ENCODE measurements around the gene NUTF2. TPM values are rescaled to one million over a fixed set of nuclear protein-coding genes. Genes with fewer than 3 reads are reported as not detected.
"Not testable (repeated sequence)": the region's sequence is repeated elsewhere in the genome, so short reads cannot be mapped to it uniquely, and the experiment has no call there.

Gene NUTF2
- total RNA-seq, 4 donors from 2014 or later = 90.0 to 194 (median 113) TPM

DNA sequence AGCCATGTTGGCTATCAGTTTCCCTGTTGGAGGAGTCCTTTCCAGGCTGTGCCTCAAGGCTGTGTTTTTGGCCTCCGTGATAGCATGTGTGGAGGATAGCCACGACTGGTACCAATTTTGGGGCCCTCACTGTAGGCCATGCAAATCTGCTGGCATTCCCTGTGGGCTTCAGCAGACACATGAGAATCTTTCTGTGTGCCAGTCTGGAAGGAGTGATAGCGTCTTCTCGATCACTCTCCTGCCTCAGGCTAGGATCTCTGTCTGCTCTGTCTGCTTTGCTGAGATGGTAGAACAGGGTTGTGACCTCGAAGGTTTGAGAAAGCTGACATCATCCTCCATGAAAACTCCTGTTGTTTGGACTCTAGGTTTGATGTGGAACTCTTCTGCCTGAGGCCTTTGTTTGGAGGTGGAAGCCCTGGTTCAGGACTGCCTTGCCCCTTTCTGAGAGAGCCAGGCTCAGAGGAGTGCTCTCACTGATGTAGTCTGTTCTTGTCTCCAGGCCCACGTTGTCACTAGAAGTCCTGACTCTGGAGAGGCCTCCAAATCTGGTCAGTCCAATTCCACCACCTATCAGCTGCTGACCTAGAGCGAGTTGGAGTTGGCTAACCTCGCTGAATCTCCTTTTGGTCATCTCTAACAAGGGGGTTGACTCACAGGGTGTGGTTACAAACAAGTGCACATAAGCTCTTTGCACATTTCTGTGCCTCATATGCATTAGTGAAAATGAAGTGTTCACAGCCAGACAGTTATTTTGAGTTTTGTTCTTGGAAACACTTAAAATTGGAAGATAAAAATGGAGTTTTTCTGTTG, 14.1 kb downstream of the NUTF2 start:
- ATAC-seq = peak; percentile 30
- Histone ChIP-seq H3K36me3 (peaks cover 0 to 17% of the 10 kb centered on the region in 2 donors), H3K4me3 (no peak overlapping the region), H3K27ac (peak overlapping the region in 3 of 4 donors; percentile 83 to 90 (median 86)), H3K9me3 (no peaks in the 10 kb centered on the region), H3K27me3 (no peaks in the 10 kb centered on the region), H3K4me1 (peaks cover 2 to 88% (median 45%) of the 10 kb centered on the region in 3 donors)
- 58 to 85% methylated on average over 2 to 4 of the region's 8 CpGs for WGBS, 2 donors (ENCODE audit: low coverage in 1 of 2)
- TF ChIP-seq POLR2AphosphoS5 (IDR thresholded peaks at IDR 0.05) = peak; percentile 15
- TF ChIP-seq, protein P1, sequence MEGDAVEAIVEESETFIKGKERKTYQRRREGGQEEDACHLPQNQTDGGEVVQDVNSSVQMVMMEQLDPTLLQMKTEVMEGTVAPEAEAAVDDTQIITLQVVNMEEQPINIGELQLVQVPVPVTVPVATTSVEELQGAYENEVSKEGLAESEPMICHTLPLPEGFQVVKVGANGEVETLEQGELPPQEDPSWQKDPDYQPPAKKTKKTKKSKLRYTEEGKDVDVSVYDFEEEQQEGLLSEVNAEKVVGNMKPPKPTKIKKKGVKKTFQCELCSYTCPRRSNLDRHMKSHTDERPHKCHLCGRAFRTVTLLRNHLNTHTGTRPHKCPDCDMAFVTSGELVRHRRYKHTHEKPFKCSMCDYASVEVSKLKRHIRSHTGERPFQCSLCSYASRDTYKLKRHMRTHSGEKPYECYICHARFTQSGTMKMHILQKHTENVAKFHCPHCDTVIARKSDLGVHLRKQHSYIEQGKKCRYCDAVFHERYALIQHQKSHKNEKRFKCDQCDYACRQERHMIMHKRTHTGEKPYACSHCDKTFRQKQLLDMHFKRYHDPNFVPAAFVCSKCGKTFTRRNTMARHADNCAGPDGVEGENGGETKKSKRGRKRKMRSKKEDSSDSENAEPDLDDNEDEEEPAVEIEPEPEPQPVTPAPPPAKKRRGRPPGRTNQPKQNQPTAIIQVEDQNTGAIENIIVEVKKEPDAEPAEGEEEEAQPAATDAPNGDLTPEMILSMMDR (IDR thresholded peaks at IDR 0.05) = no peak

DNA sequence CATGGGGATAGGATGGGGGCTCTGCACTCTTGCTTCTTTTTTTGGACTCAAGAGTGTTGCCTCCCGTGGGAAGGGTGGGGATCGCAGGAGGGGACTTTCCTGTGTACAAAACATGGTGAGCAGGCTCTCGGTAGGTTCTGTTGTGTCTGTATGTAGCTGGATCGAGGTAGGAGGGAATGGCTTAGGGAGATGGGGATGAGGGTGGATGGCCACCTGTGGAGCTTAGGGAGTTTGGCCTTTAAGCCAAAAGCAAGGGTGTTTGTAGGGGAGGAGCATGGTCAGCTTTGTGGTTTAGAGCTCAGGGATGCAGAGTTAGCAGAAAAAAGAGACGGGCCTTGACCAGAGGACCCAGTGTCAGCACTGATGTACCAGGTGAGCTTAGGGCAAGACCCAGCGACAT, 15.1 kb downstream of the NUTF2 start:
- Histone ChIP-seq H3K36me3 (peaks cover 0 to 28% of the 10 kb centered on the region in 2 donors), H3K4me1 (peaks cover 2 to 77% (median 44%) of the 10 kb centered on the region in 3 donors), H3K27ac (peak overlapping the region in 3 of 4 donors; percentile 83 to 90 (median 86)), H3K4me3 (no peak overlapping the region), H3K27me3 (no peaks in the 10 kb centered on the region), H3K9me3 (no peaks in the 10 kb centered on the region)
- no peak for ATAC-seq
- TF ChIP-seq POLR2AphosphoS5 (IDR thresholded peaks at IDR 0.05) = no peak
- TF ChIP-seq POLR2A (IDR thresholded peaks at IDR 0.05) = no peak
- no peak for TF ChIP-seq EP300 (IDR thresholded peaks at IDR 0.05)
- TF ChIP-seq, protein P1 (IDR thresholded peaks at IDR 0.05) = no peak
- 73 to 100% methylated on average over 1 to 6 of the region's 6 CpGs for WGBS, 2 donors (ENCODE audit: low coverage in 1 of 2)

GRCh38 chr16:67862623-67863583, 16.2 kb downstream of the NUTF2 start:
- no peaks in the 10 kb centered on the region for H3K27me3 ChIP-seq
- 20 to 71% methylated on average over 3 to 8 of the region's 11 CpGs for WGBS, 2 donors (ENCODE audit: low coverage in 1 of 2)

GRCh38 chr16:67864044-67864443, 17.3 kb downstream of the NUTF2 start:
- Histone ChIP-seq H3K27ac (peak overlapping the region in 3 of 4 donors; percentile 83 to 90 (median 86)), H3K36me3 (peaks cover 0 to 50% of the 10 kb centered on the region in 2 donors), H3K4me1 (peaks cover 2 to 55% (median 27%) of the 10 kb centered on the region in 3 donors)
- not testable (repeated sequence) for ATAC-seq, H3K4me3 ChIP-seq, H3K27me3 ChIP-seq, H3K9me3 ChIP-seq
- 85% methylated on average over 4 of the region's 6 CpGs; no CpG with 5 or more reads in 1 of the 2 donors for WGBS, 2 donors (ENCODE audit: low coverage in 1 of 2)

More at GRCh38 chr16:67862623-67863583, 16.2 kb downstream of the NUTF2 start:
- H3K4me3 ChIP-seq = no peak overlapping the region
- peaks cover 2 to 67% (median 34%) of the 10 kb centered on the region in 3 donors for H3K4me1 ChIP-seq
- peak overlapping the region; percentile 65 to 90 (median 84) for H3K27ac ChIP-seq
- H3K36me3 ChIP-seq = peaks cover 0 to 38% of the 10 kb centered on the region in 2 donors
- no peak for TF ChIP-seq EP300 (IDR thresholded peaks at IDR 0.05)
- peak; percentile 70 for TF ChIP-seq POLR2AphosphoS5 (IDR thresholded peaks at IDR 0.05)
- H3K9me3 ChIP-seq = no peaks in the 10 kb centered on the region
- peak; percentile 90 for ATAC-seq

DNA sequence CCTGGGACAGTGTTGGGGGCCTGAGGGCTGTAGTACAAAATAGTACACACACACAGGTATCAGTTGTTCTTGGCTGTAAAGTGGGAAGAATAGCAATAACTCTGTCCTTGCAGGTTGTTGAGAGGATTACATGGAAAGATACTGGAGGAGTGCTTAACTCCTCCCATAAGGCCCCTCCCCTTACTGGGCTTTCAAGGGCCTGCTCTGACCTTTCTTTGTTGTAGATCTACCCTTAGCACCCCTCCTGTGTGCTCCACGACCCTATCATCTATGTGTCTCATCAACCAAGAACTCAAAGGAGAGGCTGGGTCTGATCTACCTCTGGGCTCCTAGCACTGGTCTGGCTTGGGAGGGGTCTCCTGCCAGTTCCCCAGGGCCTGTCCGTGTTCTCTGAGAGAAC, 17.9 kb downstream of the NUTF2 start:
- Histone ChIP-seq H3K36me3 (peaks cover 0 to 55% of the 10 kb centered on the region in 2 donors), H3K27ac (peak overlapping the region in 2 of 4 donors; percentile 6 to 86), H3K27me3 (no peaks in the 10 kb centered on the region), H3K9me3 (no peaks in the 10 kb centered on the region), H3K4me3 (no peak overlapping the region), H3K4me1 (peaks cover 2 to 55% (median 27%) of the 10 kb centered on the region in 3 donors)
- TF ChIP-seq POLR2A (IDR thresholded peaks at IDR 0.05) (no peak), POLR2AphosphoS5 (IDR thresholded peaks at IDR 0.05) (no peak), EP300 (IDR thresholded peaks at IDR 0.05) (no peak)
- TF ChIP-seq, protein P1 (IDR thresholded peaks at IDR 0.05) = no peak
- WGBS, 2 donors (ENCODE audit: low coverage in 1 of 2) = 60% methylated on average over 1 of the region's 2 CpGs; no CpG with 5 or more reads in 1 of the 2 donors
- no peak for ATAC-seq
